Testis (tissue), 3 donors: Measurements from ENCODE around the gene BLVRB. TPM values are rescaled to one million over a fixed set of nuclear protein-coding genes. Genes with fewer than 3 reads are reported as not detected.

Experiments
- DNase-seq: peaks from one replicate; pipeline ENCODE4 v3.0.0-alpha.2; 2019
- H3K27ac ChIP-seq, 2 donors: fragments of 200-600 bp; sonication (generic); one replicate each; pipeline ENCODE4 v1.5.1; 2019
- H3K27me3 ChIP-seq: fragments of 200-600 bp; sonication (generic); one replicate; pipeline ENCODE4 v1.5.1; 2019
- H3K36me3 ChIP-seq: fragments of 200-600 bp; sonication (generic); one replicate; pipeline ENCODE4 v1.5.1; 2017; ENCODE audit warnings: low read depth; ENCODE audit errors: missing control alignments
- H3K4me1 ChIP-seq: fragments of 200-600 bp; sonication (generic); one replicate; pipeline ENCODE4 v1.5.1; 2019
- H3K4me3 ChIP-seq, 2 donors: fragments of 200-600 bp; sonication (generic); one replicate each; pipeline ENCODE4 v1.5.1; 2017 to 2019
- H3K9me3 ChIP-seq: fragments of 200-600 bp; sonication (generic); one replicate; pipeline ENCODE4 v1.5.1; 2017
- CTCF ChIP-seq, 3 experiments: fragments of 450-650 bp in 2 of 3; fragments of 200-600 bp in 1 of 3; sonication (generic) in 1 of 3; IDR thresholded peaks; one replicate each; pipeline ENCODE4 v1.5.1; 2016 to 2019; ENCODE audit warnings: antibody characterized with exemption in 3 of 3, mild to moderate bottlenecking in 2 of 3, moderate library complexity in 1 of 3
- POLR2A ChIP-seq: fragments of 450-650 bp; IDR thresholded peaks from one replicate; pipeline ENCODE4 v1.6.1; 2017; ENCODE audit warnings: antibody characterized with exemption, mild to moderate bottlenecking, moderate library complexity
- WGBS, 2 donors: methylation state at CpG; one replicate each; pipeline ENCODE4 v1.1.5; 2018; 5-methylcytosine and 5-hydroxymethylcytosine counted together
- intact Hi-C: fragments of 100-400 bp; cut with DNase I; formaldehyde crosslinking; loops from one replicate; pipeline ENCODE4 v1.15.1; 2023; ENCODE audit warnings: low total_unique reads
- polyA plus RNA-seq: library from polyadenylated mRNA; stranded (reverse); fragments of 350-450 nt; fragmentation: Illumina TruSeq; extraction: RNeasy Lipid Tissue Mini Kit (QIAGEN cat#74804); gene quantifications from one replicate; pipeline ENCODE4 v1.2.3, GENCODE V29; 2014; ENCODE audit warnings: low read depth, low replicate concordance; ENCODE audit not compliant: insufficient read depth
- total RNA-seq, 2 donors: library from RNA; depleted of rRNA; stranded (reverse); fragments of >200 nt; gene quantifications; one replicate each; pipeline ENCODE4 v1.2.3, GENCODE V29; 2016

The BLVRB gene
- total and polyA plus RNA-seq, 3 donors from 2014 or later, result 25.0 to 43.3 (median 36.8) TPM

DNA sequence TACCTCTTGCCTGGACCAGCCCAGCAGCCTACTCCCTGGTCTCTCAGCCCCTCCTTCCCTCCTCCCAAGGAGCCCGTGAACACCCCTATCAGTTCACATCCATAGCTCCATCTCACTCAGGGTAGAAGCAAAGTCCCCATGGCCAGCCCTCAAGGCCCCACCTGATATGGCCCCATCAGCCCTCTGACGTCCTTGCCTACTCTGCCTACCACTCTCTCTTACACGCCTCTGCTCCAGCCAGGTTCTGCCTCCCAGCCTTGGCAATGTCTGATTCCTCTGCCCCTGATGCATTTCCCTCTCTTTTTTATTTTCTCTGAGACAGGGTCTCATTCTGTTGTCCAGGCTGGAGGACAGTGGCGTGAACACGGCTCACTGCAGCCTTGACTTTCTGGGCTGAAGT lies 13.5 kb downstream of the BLVRB start:
- no peaks in the 10 kb centered on the region for H3K27me3 ChIP-seq
- H3K9me3 ChIP-seq, result no peaks in the 10 kb centered on the region
- H3K4me1 ChIP-seq, result no peaks in the 10 kb centered on the region
- no peaks in the 10 kb centered on the region for H3K36me3 ChIP-seq
- no peak overlapping the region for H3K27ac ChIP-seq
- WGBS, 2 donors, result 60 to 70% methylated on average over 5 of the region's 5 CpGs
- no peak for DNase-seq
- intact Hi-C loops, result no loop called here
- TF ChIP-seq CTCF (IDR thresholded peaks at IDR 0.05), result no peak
- TF ChIP-seq POLR2A, result no peak
- H3K4me3 ChIP-seq, result no peak overlapping the region

GRCh38 chr19:40450664-40451063 lies 14.9 kb downstream of the BLVRB start:
- Histone ChIP-seq H3K27ac (no peak overlapping the region), H3K36me3 (no peaks in the 10 kb centered on the region), H3K9me3 (no peaks in the 10 kb centered on the region), H3K27me3 (no peaks in the 10 kb centered on the region), H3K4me1 (peaks cover 5% of the 10 kb centered on the region), H3K4me3 (no peak overlapping the region)
- no peak for TF ChIP-seq POLR2A
- no peak for TF ChIP-seq CTCF (IDR thresholded peaks at IDR 0.05)
- intact Hi-C loops, result no loop called here
- 85 to 87% methylated on average over 4 of the region's 4 CpGs for WGBS, 2 donors
- DNase-seq, result no peak

DNA sequence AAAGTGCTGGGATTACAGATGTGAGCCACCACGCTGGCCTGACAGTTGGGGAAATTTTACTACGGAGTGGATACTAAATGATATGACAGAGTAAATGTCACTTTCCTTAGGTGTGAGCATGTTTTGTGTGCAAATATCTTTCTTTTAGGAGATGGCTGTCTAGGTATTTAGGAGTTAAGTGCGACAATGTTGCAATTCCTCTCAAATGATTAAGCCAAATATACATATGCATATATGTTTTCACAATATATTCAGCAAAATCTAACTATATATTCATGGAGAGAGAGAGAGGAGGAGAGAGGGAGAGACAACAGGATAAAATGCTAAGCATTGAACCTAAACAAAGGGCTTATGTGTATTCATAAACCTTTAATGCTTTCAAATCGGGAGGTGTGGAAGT lies 16.0 kb downstream of the BLVRB start:
- no peak overlapping the region for H3K27ac ChIP-seq
- H3K9me3 ChIP-seq, result no peaks in the 10 kb centered on the region
- no peak for TF ChIP-seq POLR2A
- TF ChIP-seq CTCF (IDR thresholded peaks at IDR 0.05), result no peak
- no peaks in the 10 kb centered on the region for H3K27me3 ChIP-seq
- H3K4me3 ChIP-seq, result no peak overlapping the region
- no peak for DNase-seq
- intact Hi-C loops, result no loop called here
- peaks cover 8% of the 10 kb centered on the region for H3K4me1 ChIP-seq
- 93 to 94% methylated on average over 4 of the region's 4 CpGs for WGBS, 2 donors
- H3K36me3 ChIP-seq, result no peaks in the 10 kb centered on the region

DNA sequence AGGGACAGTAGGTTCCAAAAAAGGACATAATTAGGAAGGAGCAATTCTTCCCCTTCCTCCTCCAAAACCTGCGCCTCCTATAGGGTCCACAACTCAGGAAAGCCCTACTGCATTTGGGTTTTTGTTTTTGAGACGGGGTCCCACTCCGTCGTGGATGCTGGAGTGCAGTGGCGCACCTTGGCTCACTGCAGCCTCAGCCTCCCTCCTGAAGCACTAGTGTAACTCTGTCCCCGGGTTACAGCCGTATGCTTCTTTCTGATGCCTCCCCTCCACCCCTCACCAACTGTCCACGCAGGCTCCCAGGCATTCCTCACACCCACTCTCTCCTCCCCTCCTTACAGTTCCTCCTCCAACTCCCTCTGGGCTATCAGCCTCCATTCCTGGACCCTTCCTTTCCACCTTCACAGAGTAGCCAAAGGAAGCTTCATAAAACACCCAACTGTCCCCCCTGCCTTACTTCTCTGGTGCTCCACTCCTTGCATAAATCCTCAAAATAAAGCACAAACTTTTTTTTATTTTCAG lies 19.2 kb downstream of the BLVRB start:
- Histone ChIP-seq H3K9me3 (no peaks in the 10 kb centered on the region), H3K36me3 (no peaks in the 10 kb centered on the region), H3K27ac (peak overlapping the region in 1 of 2 donors; percentile 100), H3K27me3 (no peaks in the 10 kb centered on the region), H3K4me1 (peaks cover 22% of the 10 kb centered on the region), H3K4me3 (no peak overlapping the region)
- TF ChIP-seq POLR2A (no peak), CTCF (IDR thresholded peaks at IDR 0.05) (no peak)
- intact Hi-C loops, result no loop called here
- no peak for DNase-seq
- WGBS, 2 donors, result 76 to 81% methylated on average over 8 of the region's 8 CpGs

DNA sequence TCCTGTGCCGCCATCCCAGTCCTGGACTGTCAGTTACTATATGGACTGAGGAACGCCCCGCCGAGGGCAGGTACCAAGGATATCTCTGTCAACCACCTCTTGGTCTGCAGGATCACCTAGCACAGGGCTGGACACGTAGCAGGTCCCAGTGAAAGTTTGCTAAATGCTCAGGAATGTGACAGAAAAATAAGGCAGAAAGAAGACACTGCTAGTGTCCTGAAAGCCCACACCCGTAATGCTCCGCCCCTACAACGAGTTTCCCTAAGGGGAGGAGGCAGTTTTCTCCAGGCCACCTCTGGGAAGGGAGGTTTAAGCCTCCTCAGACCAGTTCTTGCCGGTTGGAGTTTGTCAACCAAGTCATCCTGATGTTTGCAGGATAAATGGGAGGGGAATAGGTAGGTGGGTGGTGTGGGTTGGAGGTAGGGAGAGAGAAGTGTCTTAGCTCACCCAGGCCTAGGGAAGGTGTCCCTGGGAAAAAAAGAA lies 19.7 kb downstream of the BLVRB start:
- H3K27me3 ChIP-seq, result no peaks in the 10 kb centered on the region
- intact Hi-C loops, result no loop called here
- peaks cover 23% of the 10 kb centered on the region for H3K4me1 ChIP-seq
- no peaks in the 10 kb centered on the region for H3K36me3 ChIP-seq
- H3K4me3 ChIP-seq, result no peak overlapping the region
- WGBS, 2 donors, result 52 to 58% methylated on average over 6 to 9 of the region's 9 CpGs
- peak overlapping the region in 1 of 2 donors; percentile 100 for H3K27ac ChIP-seq
- no peak for TF ChIP-seq CTCF (IDR thresholded peaks at IDR 0.05)
- TF ChIP-seq POLR2A, result no peak
- H3K9me3 ChIP-seq, result no peaks in the 10 kb centered on the region
- no peak for DNase-seq
